ENCODE results near the gene SLC38A10.

The SLC38A10 gene

GRCh38 chr17:81298325-81298990 is 3.4 kb upstream of the SLC38A10 start:
- DNase-seq: no peak

GRCh38 chr17:81295676-81296381 is 722 bp upstream of the SLC38A10 start:
- peak in 3 of 14 donors; percentile 15 to 66 (median 17) for DNase-seq

- DNase-seq: peak in 2 of 14 donors; percentile 33 to 46
These were observed 536 bp downstream of the SLC38A10 start for GRCh38 chr17:81294512-81295030.

GRCh38 chr17:81292450-81292849 is 2.7 kb downstream of the SLC38A10 start:
- DNase-seq: no peak

GRCh38 chr17:81291662-81292061 is 3.4 kb downstream of the SLC38A10 start:
- DNase-seq: peak in 5 of 14 donors; percentile 8 to 41 (median 12)

GRCh38 chr17:81290230-81290629 is 4.9 kb downstream of the SLC38A10 start:
- no peak for DNase-seq

- no peak for DNase-seq
These were observed 5.5 kb downstream of the SLC38A10 start for GRCh38 chr17:81289627-81290026.

GRCh38 chr17:81288715-81289114 is 6.4 kb downstream of the SLC38A10 start:
- no peak for DNase-seq

- no peak for DNase-seq
These were observed 7.2 kb downstream of the SLC38A10 start for GRCh38 chr17:81287741-81288430.

- DNase-seq: no peak
These were observed 8.0 kb downstream of the SLC38A10 start for GRCh38 chr17:81287152-81287551.

- DNase-seq: no peak
These were observed 8.5 kb downstream of the SLC38A10 start for GRCh38 chr17:81286491-81287145.

GRCh38 chr17:81285894-81286293 is 9.2 kb downstream of the SLC38A10 start:
- DNase-seq: no peak

- peak in 10 of 14 donors; percentile 23 to 78 (median 57) for DNase-seq
These were observed 9.8 kb downstream of the SLC38A10 start for GRCh38 chr17:81285179-81285878.

- no peak for DNase-seq
These were observed 12.2 kb downstream of the SLC38A10 start for GRCh38 chr17:81282876-81283275.

- DNase-seq: no peak
These were observed 13.0 kb downstream of the SLC38A10 start for GRCh38 chr17:81282141-81282540.

- DNase-seq: no peak
These were observed 14.5 kb downstream of the SLC38A10 start for GRCh38 chr17:81280571-81280970.

GRCh38 chr17:81279278-81280275 is 15.5 kb downstream of the SLC38A10 start:
- DNase-seq: no peak

GRCh38 chr17:81278831-81279230 is 16.3 kb downstream of the SLC38A10 start:
- no peak for DNase-seq

GRCh38 chr17:81277946-81278693 is 17.0 kb downstream of the SLC38A10 start:
- peak in 1 of 14 donors; percentile 8 for DNase-seq

GRCh38 chr17:81277421-81277820 is 17.7 kb downstream of the SLC38A10 start:
- DNase-seq: peak in 7 of 14 donors; percentile 14 to 42 (median 15)
